Measurements from ENCODE around the gene ZFYVE21. TPM values are rescaled to one million over a fixed set of nuclear protein-coding genes. Genes with fewer than 3 reads are reported as not detected.

Gene ZFYVE21
- total RNA-seq, 1 donor = 36.9 TPM

- Histone ChIP-seq H3K9me3 (ENCODE audit: low read depth, low read length) (no peaks in the 10 kb centered on the region), H3K79me2 (ENCODE audit: insufficient read depth, low read length) (peaks cover 42% of the 10 kb centered on the region), H3K36me3 (ENCODE audit: insufficient read depth, low read length) (peaks cover 62% of the 10 kb centered on the region), H3K27ac (ENCODE audit: low read depth, low read length) (no peak overlapping the region), H3K4me2 (ENCODE audit: insufficient read depth, low read length) (no peak overlapping the region), H3K4me1 (ENCODE audit: insufficient read depth, low read length) (no peaks in the 10 kb centered on the region), H3K4me3 (ENCODE audit: insufficient read depth, low read length) (no peak overlapping the region), H2AFZ (ENCODE audit: low read length) (no peak overlapping the region), H4K20me1 (ENCODE audit: insufficient read depth, low read length) (peaks cover 18% of the 10 kb centered on the region), H3K27me3 (ENCODE audit: insufficient read depth, low read length) (no peaks in the 10 kb centered on the region)
- peak; percentile 60 for DNase-seq (ENCODE audit: insufficient read length, low spot score, missing footprints)
- TF ChIP-seq, protein P1, sequence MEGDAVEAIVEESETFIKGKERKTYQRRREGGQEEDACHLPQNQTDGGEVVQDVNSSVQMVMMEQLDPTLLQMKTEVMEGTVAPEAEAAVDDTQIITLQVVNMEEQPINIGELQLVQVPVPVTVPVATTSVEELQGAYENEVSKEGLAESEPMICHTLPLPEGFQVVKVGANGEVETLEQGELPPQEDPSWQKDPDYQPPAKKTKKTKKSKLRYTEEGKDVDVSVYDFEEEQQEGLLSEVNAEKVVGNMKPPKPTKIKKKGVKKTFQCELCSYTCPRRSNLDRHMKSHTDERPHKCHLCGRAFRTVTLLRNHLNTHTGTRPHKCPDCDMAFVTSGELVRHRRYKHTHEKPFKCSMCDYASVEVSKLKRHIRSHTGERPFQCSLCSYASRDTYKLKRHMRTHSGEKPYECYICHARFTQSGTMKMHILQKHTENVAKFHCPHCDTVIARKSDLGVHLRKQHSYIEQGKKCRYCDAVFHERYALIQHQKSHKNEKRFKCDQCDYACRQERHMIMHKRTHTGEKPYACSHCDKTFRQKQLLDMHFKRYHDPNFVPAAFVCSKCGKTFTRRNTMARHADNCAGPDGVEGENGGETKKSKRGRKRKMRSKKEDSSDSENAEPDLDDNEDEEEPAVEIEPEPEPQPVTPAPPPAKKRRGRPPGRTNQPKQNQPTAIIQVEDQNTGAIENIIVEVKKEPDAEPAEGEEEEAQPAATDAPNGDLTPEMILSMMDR (IDR thresholded peaks at IDR 0.05; ENCODE audit: extremely low read depth, low read depth, low read length) = no peak
Observed at GRCh38 chr14:103700753-103701490, 14.7 kb upstream of the ZFYVE21 start.

- Histone ChIP-seq H3K79me2 (ENCODE audit: insufficient read depth, low read length) (peaks cover 30% of the 10 kb centered on the region), H3K36me3 (ENCODE audit: insufficient read depth, low read length) (peaks cover 71% of the 10 kb centered on the region), H4K20me1 (ENCODE audit: insufficient read depth, low read length) (peaks cover 9% of the 10 kb centered on the region), H3K27ac (ENCODE audit: low read depth, low read length) (no peak overlapping the region), H3K9me3 (ENCODE audit: low read depth, low read length) (no peaks in the 10 kb centered on the region), H3K4me2 (ENCODE audit: insufficient read depth, low read length) (no peak overlapping the region), H3K4me1 (ENCODE audit: insufficient read depth, low read length) (no peaks in the 10 kb centered on the region), H3K27me3 (ENCODE audit: insufficient read depth, low read length) (no peaks in the 10 kb centered on the region), H2AFZ (ENCODE audit: low read length) (no peak overlapping the region), H3K4me3 (ENCODE audit: insufficient read depth, low read length) (no peak overlapping the region)
- TF ChIP-seq, protein P1 (IDR thresholded peaks at IDR 0.05; ENCODE audit: extremely low read depth, low read depth, low read length) = no peak
- no peak for DNase-seq (ENCODE audit: insufficient read length, low spot score, missing footprints)
Observed at GRCh38 chr14:103702095-103702494, 13.5 kb upstream of the ZFYVE21 start.

- Histone ChIP-seq H3K36me3 (ENCODE audit: insufficient read depth, low read length) (peaks cover 70% of the 10 kb centered on the region), H3K79me2 (ENCODE audit: insufficient read depth, low read length) (peaks cover 24% of the 10 kb centered on the region), H3K9me3 (ENCODE audit: low read depth, low read length) (no peaks in the 10 kb centered on the region), H2AFZ (ENCODE audit: low read length) (no peak overlapping the region), H3K4me1 (ENCODE audit: insufficient read depth, low read length) (no peaks in the 10 kb centered on the region), H4K20me1 (ENCODE audit: insufficient read depth, low read length) (peaks cover 9% of the 10 kb centered on the region), H3K4me2 (ENCODE audit: insufficient read depth, low read length) (no peak overlapping the region), H3K27ac (ENCODE audit: low read depth, low read length) (no peak overlapping the region), H3K27me3 (ENCODE audit: insufficient read depth, low read length) (no peaks in the 10 kb centered on the region), H3K4me3 (ENCODE audit: insufficient read depth, low read length) (no peak overlapping the region)
- peak; percentile 69 for DNase-seq (ENCODE audit: insufficient read length, low spot score, missing footprints)
- TF ChIP-seq, protein P1 (IDR thresholded peaks at IDR 0.05; ENCODE audit: extremely low read depth, low read depth, low read length) = no peak
Observed at GRCh38 chr14:103702497-103703432, 12.8 kb upstream of the ZFYVE21 start.
